ENCODE data around the gene KLC3.

KLC3 gene

DNA sequence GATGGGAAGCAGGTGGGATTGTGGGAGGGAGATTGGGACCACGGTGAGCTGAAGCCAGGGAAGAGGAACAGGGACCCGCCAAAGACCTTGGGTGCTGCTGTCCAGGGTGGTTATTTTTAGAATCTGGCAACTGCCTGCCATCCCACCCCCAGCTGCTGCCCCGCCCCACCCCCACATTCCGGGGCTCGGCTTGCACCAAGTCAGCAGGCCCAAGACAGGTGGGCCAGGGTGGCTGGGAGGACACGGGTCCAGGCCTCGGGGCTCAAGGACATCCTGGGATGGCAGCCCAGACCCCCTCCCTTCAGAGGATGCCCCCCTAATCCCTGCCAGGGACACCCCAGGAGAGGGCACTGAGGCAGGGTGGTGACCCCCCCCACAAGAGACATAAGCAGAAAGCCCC is 18.7 kb upstream of the KLC3 start:
- no peaks in the 10 kb centered on the region for H3K9me3 ChIP-seq (ENCODE audit: control insufficient read depth, insufficient read depth, low read length)
- H3K4me2 ChIP-seq (ENCODE audit: low read length): no peak overlapping the region
- no peak overlapping the region for H3K27ac ChIP-seq (ENCODE audit: low read depth, low read length)
- peaks cover 17% of the 10 kb centered on the region for H3K27me3 ChIP-seq (ENCODE audit: control insufficient read depth, low read length)
- H3K9me2 ChIP-seq (replicated peaks; ENCODE audit: control insufficient read depth, low read length): no peaks in the 10 kb centered on the region
- no peak for TF ChIP-seq CTCF (IDR thresholded peaks at IDR 0.05; ENCODE audit: low read depth, low read length, poor library complexity, severe bottlenecking)
- no peak for TF ChIP-seq EZH2phosphoT487 (IDR thresholded peaks at IDR 0.05; ENCODE audit: borderline replicate concordance, low read length)
- H3F3A ChIP-seq (ENCODE audit: control insufficient read depth, insufficient read depth): no peaks in the 10 kb centered on the region
- H3K79me2 ChIP-seq (ENCODE audit: control insufficient read depth, low read length): no peaks in the 10 kb centered on the region
- H3K4me1 ChIP-seq (ENCODE audit: control insufficient read depth, low read length): peaks cover 9% of the 10 kb centered on the region
- no peaks in the 10 kb centered on the region for H3K36me3 ChIP-seq (ENCODE audit: control insufficient read depth, low read length)
- no peaks in the 10 kb centered on the region for H4K20me1 ChIP-seq (ENCODE audit: control insufficient read depth, insufficient read depth, low read depth, low read length)
- H3K4me3 ChIP-seq (ENCODE audit: low read length): no peak overlapping the region

DNA sequence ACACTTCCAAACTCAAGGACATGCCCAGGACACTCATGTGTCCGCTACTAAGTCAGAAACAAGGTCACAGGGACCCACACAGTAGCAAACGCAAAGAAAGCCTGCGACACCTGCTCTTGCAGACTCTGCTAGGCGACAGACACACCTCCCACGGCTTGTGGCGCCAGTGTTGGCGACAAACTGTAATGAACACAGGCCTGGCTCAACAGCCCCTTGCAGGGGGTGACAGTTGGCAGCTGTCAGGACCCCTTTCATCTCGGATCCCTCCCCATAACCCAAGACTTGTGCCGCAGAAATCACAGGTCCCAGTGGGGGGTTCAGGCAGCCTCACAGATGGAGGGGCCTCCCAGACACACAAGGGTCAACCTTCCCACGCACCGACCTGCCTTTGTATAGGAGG is 18.2 kb upstream of the KLC3 start:
- H4K20me1 ChIP-seq (ENCODE audit: control insufficient read depth, insufficient read depth, low read depth, low read length): no peaks in the 10 kb centered on the region
- H3K4me1 ChIP-seq (ENCODE audit: control insufficient read depth, low read length): peaks cover 9% of the 10 kb centered on the region
- H3K4me2 ChIP-seq (ENCODE audit: low read length): no peak overlapping the region
- H3K9me3 ChIP-seq (ENCODE audit: control insufficient read depth, insufficient read depth, low read length): no peaks in the 10 kb centered on the region
- H3K9me2 ChIP-seq (replicated peaks; ENCODE audit: control insufficient read depth, low read length): no peaks in the 10 kb centered on the region
- H3K27ac ChIP-seq (ENCODE audit: low read depth, low read length): no peak overlapping the region
- TF ChIP-seq CTCF (IDR thresholded peaks at IDR 0.05; ENCODE audit: low read depth, low read length, poor library complexity, severe bottlenecking) (no peak), EZH2phosphoT487 (IDR thresholded peaks at IDR 0.05; ENCODE audit: borderline replicate concordance, low read length) (no peak)
- H3K4me3 ChIP-seq (ENCODE audit: low read length): no peak overlapping the region
- no peaks in the 10 kb centered on the region for H3F3A ChIP-seq (ENCODE audit: control insufficient read depth, insufficient read depth)
- H3K27me3 ChIP-seq (ENCODE audit: control insufficient read depth, low read length): peaks cover 17% of the 10 kb centered on the region
- H3K36me3 ChIP-seq (ENCODE audit: control insufficient read depth, low read length): no peaks in the 10 kb centered on the region
- no peaks in the 10 kb centered on the region for H3K79me2 ChIP-seq (ENCODE audit: control insufficient read depth, low read length)

- no peaks in the 10 kb centered on the region for H3K79me2 ChIP-seq (ENCODE audit: control insufficient read depth, low read length)
- H3K9me3 ChIP-seq (ENCODE audit: control insufficient read depth, insufficient read depth, low read length): no peaks in the 10 kb centered on the region
- peaks cover 9% of the 10 kb centered on the region for H3K4me1 ChIP-seq (ENCODE audit: control insufficient read depth, low read length)
- H3K9me2 ChIP-seq (replicated peaks; ENCODE audit: control insufficient read depth, low read length): no peaks in the 10 kb centered on the region
- no peaks in the 10 kb centered on the region for H3K36me3 ChIP-seq (ENCODE audit: control insufficient read depth, low read length)
- H4K20me1 ChIP-seq (ENCODE audit: control insufficient read depth, insufficient read depth, low read depth, low read length): no peaks in the 10 kb centered on the region
- no peak within 1 kb of the TSS for H3K27ac ChIP-seq (ENCODE audit: low read depth, low read length)
- no peak within 1 kb of the TSS for H3K4me3 ChIP-seq (ENCODE audit: low read length)
- peaks cover 17% of the 10 kb centered on the region for H3K27me3 ChIP-seq (ENCODE audit: control insufficient read depth, low read length)
- H3F3A ChIP-seq (ENCODE audit: control insufficient read depth, insufficient read depth): no peaks in the 10 kb centered on the region
- no peak within 1 kb of the TSS for H3K4me2 ChIP-seq (ENCODE audit: low read length)
- no peak for TF ChIP-seq EZH2phosphoT487 (IDR thresholded peaks at IDR 0.05; ENCODE audit: borderline replicate concordance, low read length)
- no peak for TF ChIP-seq CTCF (IDR thresholded peaks at IDR 0.05; ENCODE audit: low read depth, low read length, poor library complexity, severe bottlenecking)
Observed at GRCh38 chr19:45322744-45323281, 17.7 kb upstream of the KLC3 start, which contains the start of gene CKM. TSS of gene CKM (minus strand) at chr19:45322875. CDS start at chr19:45319713, 3,162 bp downstream.
